WTC11 (cell line): ENCODE results near the gene CITED4. TPM values are rescaled to one million over a fixed set of nuclear protein-coding genes. Genes with fewer than 3 reads are reported as not detected.

Experiments used
- ATAC-seq: fragments of 200-7000 bp; cut with Tn5 transposase; 2 replicates; pipeline ENCODE4 v1.10.0; 2021; ENCODE audit warnings: mild to moderate bottlenecking, moderate library complexity
- CTCF ChIA-PET: fragments of 300-600 bp; sonication (Branson Sonifier 250); formaldehyde crosslinking; loops from one replicate; lab custom pipeline; 2021; ENCODE audit warnings: antibody characterized with exemption; lab: Charles Lee
- POLR2A ChIA-PET: fragments of 350-600 bp; sonication (Branson Sonifier 250); formaldehyde crosslinking; loops from one replicate; lab custom pipeline; 2021; ENCODE audit warnings: antibody characterized with exemption; lab: Charles Lee
- DNase-seq: peaks from one replicate; pipeline ENCODE4 v3.0.0; 2021; ENCODE audit warnings: low spot score
- H3K27ac Mint-ChIP-seq: 2 replicates; pipeline ENCODE4 v1.8.0; 2021; ENCODE audit warnings: mixed read lengths
- H3K27me3 Mint-ChIP-seq: 2 replicates; pipeline ENCODE4 v1.8.0; 2021; ENCODE audit warnings: low read depth, mild to moderate bottlenecking, moderate library complexity, mixed read lengths
- H3K36me3 Mint-ChIP-seq: 2 replicates; pipeline ENCODE4 v1.8.0; 2021; ENCODE audit warnings: mixed read lengths
- H3K4me1 Mint-ChIP-seq: 2 replicates; pipeline ENCODE4 v1.8.0; 2022; ENCODE audit warnings: mixed read lengths
- H3K4me3 Mint-ChIP-seq: 2 replicates; pipeline ENCODE4 v1.8.0; 2021; ENCODE audit warnings: mild to moderate bottlenecking, moderate library complexity, mixed read lengths
- H3K9me3 Mint-ChIP-seq: 2 replicates; pipeline ENCODE4 v1.8.0; 2021; ENCODE audit warnings: mixed read lengths
- CREB1 ChIP-seq: sonication (generic); formaldehyde crosslinking; IDR thresholded peaks from 2 replicates; pipeline ENCODE4 v1.8.0; 2023; ENCODE audit warnings: mild to moderate bottlenecking, missing genetic modification reagents
- CREM ChIP-seq: sonication (generic); formaldehyde crosslinking; IDR thresholded peaks from 2 replicates; pipeline ENCODE4 v1.8.1; 2022; ENCODE audit warnings: mild to moderate bottlenecking, missing genetic modification reagents, moderate library complexity
- ESRRA ChIP-seq: sonication (generic); formaldehyde crosslinking; IDR thresholded peaks from 2 replicates; pipeline ENCODE4 v1.8.1; 2022; ENCODE audit warnings: mild to moderate bottlenecking, missing genetic modification reagents, borderline replicate concordance
- ETV6 ChIP-seq: sonication (generic); formaldehyde crosslinking; IDR thresholded peaks from 2 replicates; pipeline ENCODE4 v1.8.1; 2022; ENCODE audit warnings: mild to moderate bottlenecking, missing genetic modification reagents
- PRRX2 ChIP-seq: fragments of 250-450 bp; sonication (Bioruptor Pico); IDR thresholded peaks from 2 replicates; pipeline ENCODE4 v1.8.0; 2021; ENCODE audit warnings: mild to moderate bottlenecking
- RELA ChIP-seq: sonication (generic); formaldehyde crosslinking; IDR thresholded peaks from 2 replicates; pipeline ENCODE4 v1.8.1; 2022; ENCODE audit warnings: missing genetic modification reagents, mild to moderate bottlenecking, borderline replicate concordance
- SMAD3 ChIP-seq: sonication (generic); formaldehyde crosslinking; IDR thresholded peaks from 2 replicates; pipeline ENCODE4 v1.8.0; 2022; ENCODE audit warnings: missing genetic modification reagents, mild to moderate bottlenecking, borderline replicate concordance
- SP1 ChIP-seq: sonication (generic); formaldehyde crosslinking; conservative IDR thresholded peaks from 2 replicates; pipeline ENCODE4 v1.8.1; 2022; ENCODE audit warnings: missing genetic modification reagents
- ZBTB21 ChIP-seq: sonication (generic); formaldehyde crosslinking; IDR thresholded peaks from 2 replicates; pipeline ENCODE4 v1.8.1; 2023; ENCODE audit warnings: mild to moderate bottlenecking, missing genetic modification reagents, borderline replicate concordance
- ZNF219 ChIP-seq: sonication (generic); formaldehyde crosslinking; IDR thresholded peaks from 2 replicates; pipeline ENCODE4 v1.8.0; 2023; ENCODE audit warnings: missing genetic modification reagents, mild to moderate bottlenecking, borderline replicate concordance
- ZNF232 ChIP-seq: sonication (generic); formaldehyde crosslinking; IDR thresholded peaks from 2 replicates; pipeline ENCODE4 v1.8.0; 2022; ENCODE audit warnings: mild to moderate bottlenecking, missing genetic modification reagents
- total RNA-seq: library from RNA; stranded (reverse); gene quantifications from 3 replicates; pipeline ENCODE4 v1.2.3, GENCODE V29; 2021
- TF ChIP-seq, protein P1 (sequence below): sonication (generic); formaldehyde crosslinking; IDR thresholded peaks from 2 replicates; pipeline ENCODE4 v1.8.0; 2023; ENCODE audit warnings: missing genetic modification reagents
- TF ChIP-seq, protein P2 (sequence below): fragments of 250-450 bp; sonication (Bioruptor Pico); IDR thresholded peaks from 2 replicates; pipeline ENCODE4 v1.9.0; 2021; ENCODE audit warnings: mild to moderate bottlenecking, borderline replicate concordance
- TF ChIP-seq, protein P3 (sequence below): sonication (generic); formaldehyde crosslinking; IDR thresholded peaks from 2 replicates; pipeline ENCODE4 v1.8.1; 2023; ENCODE audit warnings: mild to moderate bottlenecking, moderate library complexity, missing genetic modification reagents
- TF ChIP-seq, protein P4 (sequence below): fragments of 250-450 bp; sonication (Bioruptor Pico); conservative IDR thresholded peaks from 2 replicates; pipeline ENCODE4 v1.9.0; 2021; ENCODE audit warnings: mild to moderate bottlenecking
- TF ChIP-seq, protein P5 (sequence below): sonication (generic); formaldehyde crosslinking; IDR thresholded peaks from 2 replicates; pipeline ENCODE4 v1.8.0; 2022; ENCODE audit warnings: mild to moderate bottlenecking, missing genetic modification reagents
- TF ChIP-seq, protein P6 (sequence below): sonication (generic); formaldehyde crosslinking; IDR thresholded peaks from 2 replicates; pipeline ENCODE4 v1.8.1; 2023; ENCODE audit warnings: mild to moderate bottlenecking, missing genetic modification reagents
- TF ChIP-seq, protein P7 (sequence below): sonication (generic); formaldehyde crosslinking; IDR thresholded peaks from 2 replicates; pipeline ENCODE4 v1.8.0; 2022; ENCODE audit warnings: mild to moderate bottlenecking, missing genetic modification reagents

CITED4 gene
- total RNA-seq, 1 experiment from 2014 or later, result 24.6 TPM

DNA sequence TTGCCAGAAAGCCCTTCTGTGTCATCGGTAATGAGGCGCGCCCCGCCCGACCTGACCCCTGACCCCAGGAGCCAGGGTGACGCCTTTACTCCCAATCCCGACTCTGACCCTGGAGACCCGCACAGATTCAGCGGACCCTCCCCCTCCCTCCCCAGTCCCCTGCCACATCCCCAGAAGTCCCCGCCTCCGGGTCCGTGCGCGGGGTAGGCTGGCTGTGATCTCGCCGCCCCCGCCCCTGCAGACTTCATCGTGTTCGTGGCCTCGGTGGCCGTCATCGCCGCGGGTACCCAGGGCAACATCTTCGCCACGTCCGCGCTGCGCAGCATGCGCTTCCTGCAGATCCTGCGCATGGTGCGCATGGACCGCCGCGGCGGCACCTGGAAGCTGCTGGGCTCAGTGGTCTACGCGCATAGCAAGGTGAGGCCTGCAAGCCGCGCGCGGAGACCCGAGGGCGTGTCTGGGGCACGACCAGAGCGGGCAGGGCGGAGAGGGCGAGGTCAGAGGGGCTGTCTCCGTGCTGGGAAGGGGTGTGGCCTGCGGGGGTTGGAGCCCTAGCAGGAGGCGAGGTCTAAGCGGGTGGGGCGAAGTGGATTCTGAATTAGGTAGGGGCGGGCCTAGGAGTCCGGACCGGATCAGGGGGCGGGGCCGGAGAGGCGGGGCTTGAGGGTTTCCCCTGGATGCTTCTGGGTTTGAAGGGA lies 43.8 kb downstream of the CITED4 start:
- no peaks in the 10 kb centered on the region for H3K36me3 Mint-ChIP-seq
- TF ChIP-seq, protein P1, sequence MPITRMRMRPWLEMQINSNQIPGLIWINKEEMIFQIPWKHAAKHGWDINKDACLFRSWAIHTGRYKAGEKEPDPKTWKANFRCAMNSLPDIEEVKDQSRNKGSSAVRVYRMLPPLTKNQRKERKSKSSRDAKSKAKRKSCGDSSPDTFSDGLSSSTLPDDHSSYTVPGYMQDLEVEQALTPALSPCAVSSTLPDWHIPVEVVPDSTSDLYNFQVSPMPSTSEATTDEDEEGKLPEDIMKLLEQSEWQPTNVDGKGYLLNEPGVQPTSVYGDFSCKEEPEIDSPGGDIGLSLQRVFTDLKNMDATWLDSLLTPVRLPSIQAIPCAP (CRISPR knock-in tag), result 0 out of 2 replicates have a peak, but pooled peaks have one; percentile 38
- TF ChIP-seq ESRRA, result 0 out of 2 replicates have a peak, but pooled peaks have one; percentile 39
- TF ChIP-seq CREB1 (CRISPR knock-in tag), result peak; percentile 55; the same call in 1 of the 2 replicates
- no peak for TF ChIP-seq RELA
- no peak for TF ChIP-seq ZNF219 (CRISPR knock-in tag)
- TF ChIP-seq PRRX2 (CRISPR knock-in tag), result no peak
- peak; percentile 77; the same call in 1 of the 2 replicates for TF ChIP-seq ZBTB21
- no peak for TF ChIP-seq CREM (CRISPR knock-in tag)
- TF ChIP-seq, protein P2, sequence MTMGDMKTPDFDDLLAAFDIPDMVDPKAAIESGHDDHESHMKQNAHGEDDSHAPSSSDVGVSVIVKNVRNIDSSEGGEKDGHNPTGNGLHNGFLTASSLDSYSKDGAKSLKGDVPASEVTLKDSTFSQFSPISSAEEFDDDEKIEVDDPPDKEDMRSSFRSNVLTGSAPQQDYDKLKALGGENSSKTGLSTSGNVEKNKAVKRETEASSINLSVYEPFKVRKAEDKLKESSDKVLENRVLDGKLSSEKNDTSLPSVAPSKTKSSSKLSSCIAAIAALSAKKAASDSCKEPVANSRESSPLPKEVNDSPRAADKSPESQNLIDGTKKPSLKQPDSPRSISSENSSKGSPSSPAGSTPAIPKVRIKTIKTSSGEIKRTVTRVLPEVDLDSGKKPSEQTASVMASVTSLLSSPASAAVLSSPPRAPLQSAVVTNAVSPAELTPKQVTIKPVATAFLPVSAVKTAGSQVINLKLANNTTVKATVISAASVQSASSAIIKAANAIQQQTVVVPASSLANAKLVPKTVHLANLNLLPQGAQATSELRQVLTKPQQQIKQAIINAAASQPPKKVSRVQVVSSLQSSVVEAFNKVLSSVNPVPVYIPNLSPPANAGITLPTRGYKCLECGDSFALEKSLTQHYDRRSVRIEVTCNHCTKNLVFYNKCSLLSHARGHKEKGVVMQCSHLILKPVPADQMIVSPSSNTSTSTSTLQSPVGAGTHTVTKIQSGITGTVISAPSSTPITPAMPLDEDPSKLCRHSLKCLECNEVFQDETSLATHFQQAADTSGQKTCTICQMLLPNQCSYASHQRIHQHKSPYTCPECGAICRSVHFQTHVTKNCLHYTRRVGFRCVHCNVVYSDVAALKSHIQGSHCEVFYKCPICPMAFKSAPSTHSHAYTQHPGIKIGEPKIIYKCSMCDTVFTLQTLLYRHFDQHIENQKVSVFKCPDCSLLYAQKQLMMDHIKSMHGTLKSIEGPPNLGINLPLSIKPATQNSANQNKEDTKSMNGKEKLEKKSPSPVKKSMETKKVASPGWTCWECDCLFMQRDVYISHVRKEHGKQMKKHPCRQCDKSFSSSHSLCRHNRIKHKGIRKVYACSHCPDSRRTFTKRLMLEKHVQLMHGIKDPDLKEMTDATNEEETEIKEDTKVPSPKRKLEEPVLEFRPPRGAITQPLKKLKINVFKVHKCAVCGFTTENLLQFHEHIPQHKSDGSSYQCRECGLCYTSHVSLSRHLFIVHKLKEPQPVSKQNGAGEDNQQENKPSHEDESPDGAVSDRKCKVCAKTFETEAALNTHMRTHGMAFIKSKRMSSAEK (CRISPR knock-in tag), result no peak
- TF ChIP-seq, protein P3, sequence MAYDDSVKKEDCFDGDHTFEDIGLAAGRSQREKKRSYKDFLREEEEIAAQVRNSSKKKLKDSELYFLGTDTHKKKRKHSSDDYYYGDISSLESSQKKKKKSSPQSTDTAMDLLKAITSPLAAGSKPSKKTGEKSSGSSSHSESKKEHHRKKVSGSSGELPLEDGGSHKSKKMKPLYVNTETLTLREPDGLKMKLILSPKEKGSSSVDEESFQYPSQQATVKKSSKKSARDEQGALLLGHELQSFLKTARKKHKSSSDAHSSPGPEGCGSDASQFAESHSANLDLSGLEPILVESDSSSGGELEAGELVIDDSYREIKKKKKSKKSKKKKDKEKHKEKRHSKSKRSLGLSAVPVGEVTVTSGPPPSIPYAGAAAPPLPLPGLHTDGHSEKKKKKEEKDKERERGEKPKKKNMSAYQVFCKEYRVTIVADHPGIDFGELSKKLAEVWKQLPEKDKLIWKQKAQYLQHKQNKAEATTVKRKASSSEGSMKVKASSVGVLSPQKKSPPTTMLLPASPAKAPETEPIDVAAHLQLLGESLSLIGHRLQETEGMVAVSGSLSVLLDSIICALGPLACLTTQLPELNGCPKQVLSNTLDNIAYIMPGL, result 0 out of 2 replicates have a peak, but pooled peaks have one; percentile 20
- TF ChIP-seq, protein P4, sequence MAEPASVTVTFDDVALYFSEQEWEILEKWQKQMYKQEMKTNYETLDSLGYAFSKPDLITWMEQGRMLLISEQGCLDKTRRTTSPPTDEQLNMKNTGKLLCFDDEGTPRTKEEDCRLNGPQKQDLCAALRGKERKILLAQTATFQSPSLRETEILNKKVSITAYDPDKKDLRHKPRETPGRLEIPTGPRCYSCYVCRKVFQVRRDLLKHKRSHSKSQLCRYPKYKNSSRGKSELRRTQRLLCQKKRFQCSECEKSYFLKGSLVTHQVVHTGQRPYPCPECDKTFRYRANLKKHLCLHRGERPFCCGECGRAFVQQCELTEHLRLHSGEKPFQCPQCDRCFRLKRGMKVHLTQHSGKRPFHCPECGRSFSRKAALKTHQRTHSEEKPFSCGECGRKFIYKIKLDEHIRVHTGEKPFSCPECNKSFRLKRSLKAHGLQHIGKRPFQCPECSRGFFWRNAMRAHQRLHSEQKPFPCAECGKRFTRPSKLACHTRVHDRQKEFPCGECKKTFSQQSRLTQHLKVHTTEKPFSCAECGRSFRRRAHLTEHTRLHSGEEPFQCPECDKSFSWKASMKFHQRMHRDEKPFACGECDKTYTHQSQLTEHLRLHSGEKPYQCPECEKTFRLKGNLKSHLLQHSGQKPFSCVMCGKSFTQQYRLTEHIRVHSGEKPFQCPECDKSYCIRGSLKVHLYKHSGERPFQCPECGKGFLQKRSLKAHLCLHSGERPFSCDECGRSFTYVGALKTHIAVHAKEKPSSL (CRISPR knock-in tag), result no peak
- TF ChIP-seq, protein P5, sequence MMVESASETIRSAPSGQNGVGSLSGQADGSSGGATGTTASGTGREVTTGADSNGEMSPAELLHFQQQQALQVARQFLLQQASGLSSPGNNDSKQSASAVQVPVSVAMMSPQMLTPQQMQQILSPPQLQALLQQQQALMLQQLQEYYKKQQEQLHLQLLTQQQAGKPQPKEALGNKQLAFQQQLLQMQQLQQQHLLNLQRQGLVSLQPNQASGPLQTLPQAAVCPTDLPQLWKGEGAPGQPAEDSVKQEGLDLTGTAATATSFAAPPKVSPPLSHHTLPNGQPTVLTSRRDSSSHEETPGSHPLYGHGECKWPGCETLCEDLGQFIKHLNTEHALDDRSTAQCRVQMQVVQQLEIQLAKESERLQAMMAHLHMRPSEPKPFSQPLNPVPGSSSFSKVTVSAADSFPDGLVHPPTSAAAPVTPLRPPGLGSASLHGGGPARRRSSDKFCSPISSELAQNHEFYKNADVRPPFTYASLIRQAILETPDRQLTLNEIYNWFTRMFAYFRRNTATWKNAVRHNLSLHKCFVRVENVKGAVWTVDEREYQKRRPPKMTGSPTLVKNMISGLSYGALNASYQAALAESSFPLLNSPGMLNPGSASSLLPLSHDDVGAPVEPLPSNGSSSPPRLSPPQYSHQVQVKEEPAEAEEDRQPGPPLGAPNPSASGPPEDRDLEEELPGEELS (CRISPR knock-in tag), result peak; percentile 20; the same call in 1 of the 2 replicates
- TF ChIP-seq SMAD3 (CRISPR knock-in tag), result 0 out of 2 replicates have a peak, but pooled peaks have one; percentile 39
- peak; percentile 43; the same call in 1 of the 2 replicates for TF ChIP-seq SP1
- peak; percentile 27; the same call in 1 of the 2 replicates for TF ChIP-seq ETV6 (CRISPR knock-in tag)
- TF ChIP-seq, protein P6, sequence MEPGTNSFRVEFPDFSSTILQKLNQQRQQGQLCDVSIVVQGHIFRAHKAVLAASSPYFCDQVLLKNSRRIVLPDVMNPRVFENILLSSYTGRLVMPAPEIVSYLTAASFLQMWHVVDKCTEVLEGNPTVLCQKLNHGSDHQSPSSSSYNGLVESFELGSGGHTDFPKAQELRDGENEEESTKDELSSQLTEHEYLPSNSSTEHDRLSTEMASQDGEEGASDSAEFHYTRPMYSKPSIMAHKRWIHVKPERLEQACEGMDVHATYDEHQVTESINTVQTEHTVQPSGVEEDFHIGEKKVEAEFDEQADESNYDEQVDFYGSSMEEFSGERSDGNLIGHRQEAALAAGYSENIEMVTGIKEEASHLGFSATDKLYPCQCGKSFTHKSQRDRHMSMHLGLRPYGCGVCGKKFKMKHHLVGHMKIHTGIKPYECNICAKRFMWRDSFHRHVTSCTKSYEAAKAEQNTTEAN (CRISPR knock-in tag), result peak; percentile 65; the same call in 1 of the 2 replicates
- 0 out of 2 replicates have a peak, but pooled peaks have one; percentile 68 for TF ChIP-seq ZNF232 (CRISPR knock-in tag)
- TF ChIP-seq, protein P7, sequence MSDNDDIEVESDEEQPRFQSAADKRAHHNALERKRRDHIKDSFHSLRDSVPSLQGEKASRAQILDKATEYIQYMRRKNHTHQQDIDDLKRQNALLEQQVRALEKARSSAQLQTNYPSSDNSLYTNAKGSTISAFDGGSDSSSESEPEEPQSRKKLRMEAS (CRISPR knock-in tag), result peak; percentile 68; the same call in 1 of the 2 replicates
- H3K4me1 Mint-ChIP-seq, result peaks cover 11% of the 10 kb centered on the region; the same call in 1 of the 2 replicates
- CTCF ChIA-PET, result interaction anchor here (1.2 to 1.3 kb wide), 4 partner anchors 12 to 134 kb away, joined by 3 to 5 read pairs (median 4); partner anchors contain the start of gene CITED4
- POLR2A ChIA-PET, result no interaction called here
- no peaks in the 10 kb centered on the region for H3K9me3 Mint-ChIP-seq
- ATAC-seq, result peak; percentile 96
- DNase-seq, result peak; percentile 97
- peaks cover 21% of the 10 kb centered on the region for H3K27me3 Mint-ChIP-seq
- H3K27ac Mint-ChIP-seq, result no peak overlapping the region
- H3K4me3 Mint-ChIP-seq, result peak overlapping the region; percentile 68
